Measurements from ENCODE around the gene UNC13C. TPM values are rescaled to one million over a fixed set of nuclear protein-coding genes. Genes with fewer than 3 reads are reported as not detected.

The UNC13C gene
- total and polyA plus RNA-seq, 2 experiments from 2014 or later: not detected

GRCh38 chr15:54347082-54347827 lies 369.0 kb downstream of the UNC13C start:
- H3K4me1 ChIP-seq (ENCODE audit: insufficient read depth): no peaks in the 10 kb centered on the region
- no peak overlapping the region for H3K4me3 ChIP-seq
- no peak overlapping the region for H3K9ac ChIP-seq
- TF ChIP-seq EZH2phosphoT487 (IDR thresholded peaks at IDR 0.05; ENCODE audit: insufficient read depth, low read depth): no peak
- no peak for TF ChIP-seq EZH2 (IDR thresholded peaks at IDR 0.05; ENCODE audit: insufficient read depth, poor library complexity, severe bottlenecking)
- 19 to 22% methylated on average over 3 of the region's 3 CpGs for WGBS, 2 experiments (ENCODE audit: low coverage in 1 of 2, low lambda C conversion rate in 2 of 2, missing lambda C conversion rate in 2 of 2)
- H4K20me1 ChIP-seq (ENCODE audit: insufficient read depth): no peaks in the 10 kb centered on the region
- H3K27me3 ChIP-seq (replicated peaks; ENCODE audit: insufficient read depth): no peaks in the 10 kb centered on the region
- no peaks in the 10 kb centered on the region for H3K9me2 ChIP-seq (ENCODE audit: insufficient read depth)
- H3K4me2 ChIP-seq (ENCODE audit: unreplicated experiment): no peak overlapping the region
- no peak for DNase-seq
- in situ Hi-C loops (cut with MboI): no loop called here
- no peaks in the 10 kb centered on the region for H3K79me2 ChIP-seq (ENCODE audit: insufficient read depth)
- H3K9me3 ChIP-seq (ENCODE audit: low read depth): no peaks in the 10 kb centered on the region
- no peak overlapping the region for H3K27ac ChIP-seq
- H3K36me3 ChIP-seq (ENCODE audit: low read depth): no peaks in the 10 kb centered on the region
- H2AFZ ChIP-seq: no peak overlapping the region
- no peaks in the 10 kb centered on the region for H3F3A ChIP-seq (ENCODE audit: insufficient read depth)

GRCh38 chr15:54353726-54354125 lies 375.5 kb downstream of the UNC13C start:
- Histone ChIP-seq H2AFZ (no peak overlapping the region), H3K9me2 (ENCODE audit: insufficient read depth) (no peaks in the 10 kb centered on the region), H4K20me1 (ENCODE audit: insufficient read depth) (no peaks in the 10 kb centered on the region), H3K36me3 (ENCODE audit: low read depth) (no peaks in the 10 kb centered on the region), H3K27ac (no peak overlapping the region), H3K4me3 (no peak overlapping the region), H3K9me3 (ENCODE audit: low read depth) (no peaks in the 10 kb centered on the region), H3K27me3 (replicated peaks; ENCODE audit: insufficient read depth) (no peaks in the 10 kb centered on the region), H3F3A (ENCODE audit: insufficient read depth) (no peaks in the 10 kb centered on the region), H3K9ac (no peak overlapping the region), H3K4me1 (ENCODE audit: insufficient read depth) (no peaks in the 10 kb centered on the region), H3K79me2 (ENCODE audit: insufficient read depth) (no peaks in the 10 kb centered on the region), H3K4me2 (ENCODE audit: unreplicated experiment) (no peak overlapping the region)
- in situ Hi-C loops (cut with MboI): no loop called here
- no peak for DNase-seq
- 7 to 16% methylated on average over 2 of the region's 2 CpGs for WGBS, 2 experiments (ENCODE audit: low coverage in 1 of 2, low lambda C conversion rate in 2 of 2, missing lambda C conversion rate in 2 of 2)
- TF ChIP-seq EZH2 (IDR thresholded peaks at IDR 0.05; ENCODE audit: insufficient read depth, poor library complexity, severe bottlenecking) (no peak), EZH2phosphoT487 (IDR thresholded peaks at IDR 0.05; ENCODE audit: insufficient read depth, low read depth) (no peak)

- H3K36me3 ChIP-seq (ENCODE audit: low read depth): no peaks in the 10 kb centered on the region
- H3K9ac ChIP-seq: no peak overlapping the region
- H3K4me1 ChIP-seq (ENCODE audit: insufficient read depth): no peaks in the 10 kb centered on the region
- no peak for TF ChIP-seq EZH2 (IDR thresholded peaks at IDR 0.05; ENCODE audit: insufficient read depth, poor library complexity, severe bottlenecking)
- TF ChIP-seq EZH2phosphoT487 (IDR thresholded peaks at IDR 0.05; ENCODE audit: insufficient read depth, low read depth): no peak
- no peaks in the 10 kb centered on the region for H3K9me3 ChIP-seq (ENCODE audit: low read depth)
- in situ Hi-C loops (cut with MboI): no loop called here
- no peak overlapping the region for H2AFZ ChIP-seq
- no peaks in the 10 kb centered on the region for H3K9me2 ChIP-seq (ENCODE audit: insufficient read depth)
- H3K27me3 ChIP-seq (replicated peaks; ENCODE audit: insufficient read depth): no peaks in the 10 kb centered on the region
- no peak overlapping the region for H3K4me2 ChIP-seq (ENCODE audit: unreplicated experiment)
- no peaks in the 10 kb centered on the region for H3K79me2 ChIP-seq (ENCODE audit: insufficient read depth)
- H3F3A ChIP-seq (ENCODE audit: insufficient read depth): no peaks in the 10 kb centered on the region
- no peak for DNase-seq
- H3K4me3 ChIP-seq: no peak overlapping the region
- H4K20me1 ChIP-seq (ENCODE audit: insufficient read depth): no peaks in the 10 kb centered on the region
- H3K27ac ChIP-seq: no peak overlapping the region
- 4 to 13% methylated on average over 1 of the region's 1 CpG for WGBS, 2 experiments (ENCODE audit: low coverage in 1 of 2, low lambda C conversion rate in 2 of 2, missing lambda C conversion rate in 2 of 2)
Measured at GRCh38 chr15:54354341-54354740, 376.1 kb downstream of the UNC13C start.

- H3K27me3 ChIP-seq (replicated peaks; ENCODE audit: insufficient read depth): no peaks in the 10 kb centered on the region
- no peak overlapping the region for H2AFZ ChIP-seq
- H3K4me3 ChIP-seq: no peak overlapping the region
- no peak overlapping the region for H3K4me2 ChIP-seq (ENCODE audit: unreplicated experiment)
- H3K79me2 ChIP-seq (ENCODE audit: insufficient read depth): no peaks in the 10 kb centered on the region
- H3K9me3 ChIP-seq (ENCODE audit: low read depth): no peaks in the 10 kb centered on the region
- WGBS, 2 experiments (ENCODE audit: low coverage in 1 of 2, low lambda C conversion rate in 2 of 2, missing lambda C conversion rate in 2 of 2): 18 to 25% methylated on average over 3 of the region's 3 CpGs
- H3K4me1 ChIP-seq (ENCODE audit: insufficient read depth): no peaks in the 10 kb centered on the region
- in situ Hi-C loops (cut with MboI): no loop called here
- no peak for DNase-seq
- TF ChIP-seq EZH2 (IDR thresholded peaks at IDR 0.05; ENCODE audit: insufficient read depth, poor library complexity, severe bottlenecking) (no peak), EZH2phosphoT487 (IDR thresholded peaks at IDR 0.05; ENCODE audit: insufficient read depth, low read depth) (no peak)
- H4K20me1 ChIP-seq (ENCODE audit: insufficient read depth): no peaks in the 10 kb centered on the region
- no peaks in the 10 kb centered on the region for H3F3A ChIP-seq (ENCODE audit: insufficient read depth)
- no peak overlapping the region for H3K27ac ChIP-seq
- no peak overlapping the region for H3K9ac ChIP-seq
- no peaks in the 10 kb centered on the region for H3K36me3 ChIP-seq (ENCODE audit: low read depth)
- H3K9me2 ChIP-seq (ENCODE audit: insufficient read depth): no peaks in the 10 kb centered on the region
Measured at GRCh38 chr15:54364961-54365360, 386.7 kb downstream of the UNC13C start.
